HCT116 (cell line): ENCODE measurements around the gene EIF4G2. TPM values are rescaled to one million over a fixed set of nuclear protein-coding genes. Genes with fewer than 3 reads are reported as not detected.

Source experiments
- ATAC-seq: fragments of 200-7000 bp; cut with Tn5 transposase; 2 replicates; pipeline ENCODE4 v1.9.1; 2020; ENCODE audit warnings: mild to moderate bottlenecking, moderate library complexity
- Bru-seq: library from RNA; stranded (reverse); fragments of 400-500 nt; gene quantifications from one replicate; lab custom pipeline; 2021; lab: Mats Ljungman, UMichigan
- BruChase-seq, 2 experiments: library from RNA; stranded (reverse); fragments of 400-500 nt; gene quantifications; one replicate each; lab custom pipeline; 2021; lab: Mats Ljungman, UMichigan
- BruUV-seq: library from RNA; stranded (reverse); fragments of 400-500 nt; replicated peaks from 2 replicates; lab custom pipeline; 2021; lab: Mats Ljungman, UMichigan
- CTCF ChIA-PET: fragments of 300-600 bp; sonication (Branson Sonifier 250); formaldehyde crosslinking; loops from one replicate; lab custom pipeline; 2021; ENCODE audit warnings: antibody characterized with exemption; lab: Charles Lee
- POLR2A ChIA-PET: fragments of 300-600, 350-600 bp; sonication (Branson Sonifier 250); formaldehyde crosslinking; loops from one replicate; lab custom pipeline; 2021; ENCODE audit warnings: antibody characterized with exemption; lab: Charles Lee
- RAD21 ChIA-PET, 2 experiments: fragments of 300-600 bp; sonication (Branson Sonifier 250); formaldehyde crosslinking; loops; one replicate each; lab custom pipeline; 2023; ENCODE audit warnings: low total read pairs in 2 of 2; ENCODE audit not compliant: uncharacterized antibody in 2 of 2, unreplicated experiment in 2 of 2, low non-redundant PET in 1 of 2; lab: Charles Lee
- DNase-seq: peaks from one replicate; pipeline ENCODE4 v3.0.0-alpha.2; 2010; ENCODE audit warnings: low read depth, low spot score
- H2AFZ ChIP-seq: fragments of 200-600 bp; shearing (Covaris generic), sonication (generic); 2 replicates; pipeline ENCODE4 v1.6.1; 2017; ENCODE audit warnings: low read depth, mixed run types, mixed read lengths, antibody characterized with exemption, low read length; ENCODE audit not compliant: poor library complexity, severe bottlenecking
- H3K27ac ChIP-seq: 2 replicates; pipeline ENCODE4 v1.5.1; 2012; ENCODE audit warnings: low read depth, low read length
- H3K27me3 ChIP-seq: fragments of 200-600 bp; sonication (generic); 2 replicates; pipeline ENCODE4 v1.6.1; 2016; ENCODE audit warnings: mixed run types, low read length, mixed read lengths; ENCODE audit not compliant: insufficient read depth
- H3K36me3 ChIP-seq, 2 experiments: fragments of 200-500 bp in 1 of 2; fragments of 200-600 bp in 1 of 2; sonication (Bioruptor generic) in 1 of 2; sonication (generic) in 1 of 2; 2 replicates each; pipeline versions ENCODE4 v1.5.1 to v1.6.1; 2014 to 2016; ENCODE audit warnings: low read length in 2 of 2, inconsistent platforms in 1 of 2, mixed read lengths in 1 of 2, mixed run types in 1 of 2; ENCODE audit not compliant: insufficient read depth in 2 of 2, control insufficient read depth in 1 of 2
- H3K4me1 ChIP-seq, 2 experiments: fragments of 200-600 bp in 1 of 2; sonication (generic) in 1 of 2; 2 replicates each; pipeline versions ENCODE4 v1.5.1 to v1.6.1; 2012 to 2017; ENCODE audit warnings: low read length in 2 of 2, inconsistent platforms in 1 of 2, mild to moderate bottlenecking in 1 of 2, mixed read lengths in 1 of 2, mixed run types in 1 of 2, moderate library complexity in 1 of 2; ENCODE audit not compliant: insufficient read depth in 2 of 2, control insufficient read depth in 1 of 2
- H3K4me2 ChIP-seq: fragments of 200-600 bp; sonication (generic); 2 replicates; pipeline ENCODE4 v1.6.1; 2017; ENCODE audit warnings: mixed run types, low read length, mixed read lengths
- H3K4me3 ChIP-seq, 2 experiments: fragments of 200-600 bp in 1 of 2; sonication (generic) in 1 of 2; replicated peaks in 1 of 2; 2 replicates each; pipeline ENCODE4 v1.5.1; 2011 to 2016; ENCODE audit warnings: low read length in 2 of 2, control low read depth in 1 of 2, low read depth in 1 of 2, mild to moderate bottlenecking in 1 of 2, mixed read lengths in 1 of 2, mixed run types in 1 of 2
- H3K79me2 ChIP-seq: fragments of 200-600 bp; sonication (generic); 2 replicates; pipeline ENCODE4 v1.6.1; 2017; ENCODE audit warnings: mild to moderate bottlenecking, mixed run types, low read length, moderate library complexity, mixed read lengths; ENCODE audit not compliant: insufficient read depth
- H3K9ac ChIP-seq: fragments of 200-600 bp; sonication (generic); 2 replicates; pipeline ENCODE4 v1.6.1; 2016; ENCODE audit warnings: low read length, mixed read lengths
- H3K9me2 ChIP-seq: fragments of 200-600 bp; sonication (generic), shearing (Covaris generic); 2 replicates; pipeline ENCODE4 v1.6.1; 2017; ENCODE audit warnings: mixed run types, mild to moderate bottlenecking, moderate library complexity; ENCODE audit not compliant: insufficient read depth
- H3K9me3 ChIP-seq, 2 experiments: fragments of 200-500 bp in 1 of 2; fragments of 200-600 bp in 1 of 2; sonication (Bioruptor generic) in 1 of 2; sonication (generic) in 1 of 2; 2 replicates each; pipeline ENCODE4 v1.6.1; 2014 to 2017; ENCODE audit warnings: low read length in 2 of 2, mixed read lengths in 2 of 2, inconsistent platforms in 1 of 2, low read depth in 1 of 2, mild to moderate bottlenecking in 1 of 2, mixed run types in 1 of 2, moderate library complexity in 1 of 2; ENCODE audit not compliant: control insufficient read depth in 1 of 2, insufficient read depth in 1 of 2
- H4K20me1 ChIP-seq: fragments of 200-600 bp; sonication (generic), shearing (Covaris generic); 2 replicates; pipeline ENCODE4 v1.6.1; 2017; ENCODE audit warnings: mixed run types, mild to moderate bottlenecking, moderate library complexity; ENCODE audit not compliant: insufficient read depth
- CBX3 ChIP-seq: IDR thresholded peaks from 2 replicates; pipeline ENCODE4 v1.6.1; 2012; ENCODE audit warnings: low read depth
- EGR1 ChIP-seq: IDR thresholded peaks from 2 replicates; pipeline ENCODE4 v1.6.1; 2012; ENCODE audit warnings: low read depth
- EZH2 ChIP-seq: fragments of 200-600 bp; sonication (generic); IDR thresholded peaks from 2 replicates; pipeline ENCODE4 v1.6.1; 2017; ENCODE audit warnings: antibody characterized with exemption, mixed run types
- EZH2phosphoT487 ChIP-seq: fragments of 200-600 bp; IDR thresholded peaks from 2 replicates; pipeline ENCODE4 v1.6.1; 2018; ENCODE audit warnings: antibody characterized with exemption, borderline replicate concordance
- FOSL1 ChIP-seq: IDR thresholded peaks from 2 replicates; pipeline ENCODE4 v1.6.1; 2012; ENCODE audit warnings: low read depth
- JUND ChIP-seq: IDR thresholded peaks from 2 replicates; pipeline ENCODE4 v1.6.1; 2012
- POLR2A ChIP-seq: IDR thresholded peaks from 2 replicates; pipeline ENCODE4 v1.7.0; 2011; ENCODE audit warnings: borderline replicate concordance; ENCODE audit not compliant: insufficient read depth, insufficient read length; ENCODE audit errors: extremely low read depth
- POLR2AphosphoS5 ChIP-seq: IDR thresholded peaks from 2 replicates; pipeline ENCODE4 v1.6.1; 2011; ENCODE audit warnings: mild to moderate bottlenecking, low read depth, low read length, moderate library complexity
- RAD21 ChIP-seq: IDR thresholded peaks from 2 replicates; pipeline ENCODE4 v1.6.1; 2012; ENCODE audit warnings: low read depth, mild to moderate bottlenecking
- SIN3A ChIP-seq: IDR thresholded peaks from 2 replicates; pipeline ENCODE4 v1.6.1; 2012; ENCODE audit warnings: low read depth
- SP1 ChIP-seq: IDR thresholded peaks from 2 replicates; pipeline ENCODE4 v1.6.1; 2012; ENCODE audit warnings: low read depth
- SRF ChIP-seq: IDR thresholded peaks from 2 replicates; pipeline ENCODE4 v1.6.1; 2012; ENCODE audit warnings: low read depth
- TCF7L2 ChIP-seq: IDR thresholded peaks from 2 replicates; pipeline ENCODE4 v1.7.0; 2011; ENCODE audit warnings: borderline replicate concordance, inconsistent platforms; ENCODE audit not compliant: insufficient read depth, insufficient read length; ENCODE audit errors: extremely low read depth
- ZFX ChIP-seq: fragments of 450-650 bp; IDR thresholded peaks from 2 replicates; pipeline ENCODE4 v1.6.1; 2017
- ZNF274 ChIP-seq: fragments of 200-500 bp; sonication (Bioruptor generic); IDR thresholded peaks from 2 replicates; pipeline ENCODE4 v1.6.1; 2014; ENCODE audit warnings: mild to moderate bottlenecking, low read depth, low read length, inconsistent platforms
- intact Hi-C: fragments of 100-400 bp; cut with micrococcal nuclease; formaldehyde crosslinking; loops from 2 replicates; pipeline ENCODE4 v1.10.0; 2022
- long read RNA-seq: library from polyadenylated mRNA; unstranded; transcript quantifications from one replicate; pipeline ENCODE4 v2.0.0, GENCODE V29; 2021; ENCODE audit not compliant: unreplicated experiment
- polyA plus RNA-seq: library from polyadenylated mRNA; unstranded; fragments of >200 nt; gene quantifications from 2 replicates; pipeline ENCODE4 v1.2.1, GENCODE V29; 2012; ENCODE audit warnings: missing spikeins
- total RNA-seq: library from RNA; stranded (reverse); gene quantifications from one replicate; pipeline ENCODE4 v1.2.1, GENCODE V29; 2021; ENCODE audit not compliant: unreplicated experiment
- TF ChIP-seq, protein P1 (sequence below): IDR thresholded peaks from 2 replicates; pipeline ENCODE4 v1.6.1; 2012; ENCODE audit warnings: low read depth
- TF ChIP-seq, protein P2 (sequence below): IDR thresholded peaks from 2 replicates; pipeline ENCODE4 v1.6.1; 2012
- TF ChIP-seq, protein P3 (sequence below), 3 experiments: fragments of 200-600 bp in 1 of 3; sonication (generic) in 1 of 3; IDR thresholded peaks in 2 of 3; conservative IDR thresholded peaks in 1 of 3; 2 replicates each; pipeline ENCODE4 v1.5.1; 2012 to 2017; ENCODE audit warnings: low read depth in 2 of 3, low read length in 2 of 3, antibody characterized with exemption in 1 of 3, borderline replicate concordance in 1 of 3, control low read depth in 1 of 3, mild to moderate bottlenecking in 1 of 3, mixed read lengths in 1 of 3, mixed run types in 1 of 3, moderate library complexity in 1 of 3; ENCODE audit not compliant: insufficient read depth in 1 of 3
- TF ChIP-seq, protein P4 (sequence below): IDR thresholded peaks from 2 replicates; pipeline ENCODE4 v1.6.1; 2012

Gene EIF4G2
- 888 TPM for total RNA-seq
- polyA plus RNA-seq, result 257 and 341 TPM in 2 replicates
- percentile 99 among the genes with signal in this experiment for Bru-seq, nascent RNA
- BruChase-seq, experiment 1, labeled RNA remaining after a 6-hour chase, result percentile 100 among the genes with signal in this experiment
- BruChase-seq, experiment 2, labeled RNA remaining after a 2-hour chase, result percentile 100 among the genes with signal in this experiment
- long read RNA-seq, transcript EIF4G2-201 (22 exons, 3,978 nt), result major isoform, 872 of 1,300 reads
- long read RNA-seq, transcript EIF4G2-205 (21 exons, 3,654 nt), result minor isoform, 8 of 1,300 reads
- long read RNA-seq, transcript EIF4G2-202 (21 exons, 3,346 nt), result minor isoform, 119 of 1,300 reads
- long read RNA-seq, partial matches to known transcripts, result 205 of 1,300 reads
- long read RNA-seq, other reads (novel, unspliced or antisense), result 94 of 1,300 reads

DNA sequence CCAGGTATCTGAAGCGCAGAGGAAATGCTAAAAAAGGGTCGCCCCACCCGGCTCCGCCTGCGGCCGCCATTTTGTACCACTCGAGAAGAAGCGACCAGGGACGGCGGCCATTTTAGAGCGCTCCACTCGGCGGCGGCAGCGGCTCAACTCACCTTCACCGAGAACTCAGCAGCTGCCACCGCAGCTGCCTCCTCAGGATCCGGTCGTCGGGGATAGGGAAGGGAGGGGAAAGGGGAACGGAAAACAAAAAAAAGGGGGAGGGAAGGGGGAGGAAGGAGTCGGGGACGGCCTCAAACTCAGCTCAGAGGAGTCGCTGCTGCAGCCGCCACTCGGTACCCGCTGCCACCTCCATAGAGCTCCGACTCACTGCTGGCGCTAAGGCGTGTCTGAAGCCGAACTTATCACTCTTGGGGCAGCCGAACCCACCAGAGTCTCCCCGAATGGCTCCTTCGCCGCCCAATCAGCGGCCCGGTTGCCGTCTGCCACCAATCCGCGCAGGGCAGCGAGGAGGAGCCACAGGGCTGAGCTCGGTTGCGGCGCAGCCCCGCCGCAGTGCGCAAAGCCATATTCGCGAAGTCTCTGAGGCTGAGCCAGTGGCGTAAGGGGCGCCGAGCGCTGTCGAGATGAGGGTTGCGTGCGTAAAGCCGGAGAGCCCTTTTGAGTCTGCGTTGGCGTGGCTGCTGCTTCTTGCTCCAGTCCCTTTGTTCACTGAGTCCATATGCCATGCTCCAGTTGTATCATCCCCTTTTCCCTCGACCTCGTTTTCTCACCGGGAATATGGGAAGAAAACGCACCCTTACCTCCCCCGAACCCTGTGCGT lies at the start of gene EIF4G2:
Gene EIF4G2, minus strand, starts transcription at position 374 of the 820 bp plus-strand sequence.
- no peaks in the 10 kb centered on the region for H4K20me1 ChIP-seq
- H3K36me3 ChIP-seq, result peaks cover 30 to 38% of the 10 kb centered on the region in 2 experiments
- H3K27me3 ChIP-seq, result no peaks in the 10 kb centered on the region
- H3K4me3 ChIP-seq, result peak within 1 kb of the TSS; percentile 89 to 97
- H3K4me2 ChIP-seq, result peak within 1 kb of the TSS; percentile 99
- peaks cover 48% of the 10 kb centered on the region for H3K79me2 ChIP-seq
- peak within 1 kb of the TSS; percentile 100 for H3K27ac ChIP-seq
- H3K9ac ChIP-seq, result peak within 1 kb of the TSS; percentile 98
- no peaks in the 10 kb centered on the region for H3K9me3 ChIP-seq
- intact Hi-C loops, result loop anchor here (1.0 to 5.0 kb wide), 3 partner anchors 50 to 124 kb away; partner anchors contain the start of gene ZBED5
- peak within 1 kb of the TSS; percentile 74 for H2AFZ ChIP-seq
- RAD21 ChIA-PET, result interaction anchor here in 1 of 2 experiments (0.9 kb wide), 1 partner anchor 122 kb away, joined by 3 read pairs; no protein-coding TSS in a partner anchor
- H3K4me1 ChIP-seq, result peaks cover 10 to 24% of the 10 kb centered on the region in 2 experiments
- BruUV-seq, result no TSS peak
- ATAC-seq (peak; percentile 94), DNase-seq (peak; percentile 95)
- H3K9me2 ChIP-seq, result no peaks in the 10 kb centered on the region
- CTCF ChIA-PET, result interaction anchor here (1.0 to 2.2 kb wide), 9 partner anchors 10 to 220 kb away, joined by 3 to 15 read pairs (median 4); partner anchors contain the start of gene ZBED5
- POLR2A ChIA-PET, result interaction anchor here (0.7 to 2.4 kb wide), 48 partner anchors 8 to 1364 kb away, joined by 3 to 48 read pairs (median 5); partner anchors contain the start of genes CTR9 and ZBED5
- TF ChIP-seq EGR1 (peak; percentile 82), ZNF274 (no peak), JUND (no peak), EZH2phosphoT487 (no peak), SIN3A (peak; percentile 97), EZH2 (no peak), POLR2A (peak; percentile 99), SRF (no peak; the same call in 1 of the 2 replicates), TCF7L2 (peak; percentile 9), FOSL1 (no peak), CBX3 (0 out of 2 replicates have a peak, but pooled peaks have one; percentile 47), SP1 (peak; percentile 69), RAD21 (no peak), POLR2AphosphoS5 (peak; percentile 100), ZFX (no peak)
- TF ChIP-seq, protein P1, sequence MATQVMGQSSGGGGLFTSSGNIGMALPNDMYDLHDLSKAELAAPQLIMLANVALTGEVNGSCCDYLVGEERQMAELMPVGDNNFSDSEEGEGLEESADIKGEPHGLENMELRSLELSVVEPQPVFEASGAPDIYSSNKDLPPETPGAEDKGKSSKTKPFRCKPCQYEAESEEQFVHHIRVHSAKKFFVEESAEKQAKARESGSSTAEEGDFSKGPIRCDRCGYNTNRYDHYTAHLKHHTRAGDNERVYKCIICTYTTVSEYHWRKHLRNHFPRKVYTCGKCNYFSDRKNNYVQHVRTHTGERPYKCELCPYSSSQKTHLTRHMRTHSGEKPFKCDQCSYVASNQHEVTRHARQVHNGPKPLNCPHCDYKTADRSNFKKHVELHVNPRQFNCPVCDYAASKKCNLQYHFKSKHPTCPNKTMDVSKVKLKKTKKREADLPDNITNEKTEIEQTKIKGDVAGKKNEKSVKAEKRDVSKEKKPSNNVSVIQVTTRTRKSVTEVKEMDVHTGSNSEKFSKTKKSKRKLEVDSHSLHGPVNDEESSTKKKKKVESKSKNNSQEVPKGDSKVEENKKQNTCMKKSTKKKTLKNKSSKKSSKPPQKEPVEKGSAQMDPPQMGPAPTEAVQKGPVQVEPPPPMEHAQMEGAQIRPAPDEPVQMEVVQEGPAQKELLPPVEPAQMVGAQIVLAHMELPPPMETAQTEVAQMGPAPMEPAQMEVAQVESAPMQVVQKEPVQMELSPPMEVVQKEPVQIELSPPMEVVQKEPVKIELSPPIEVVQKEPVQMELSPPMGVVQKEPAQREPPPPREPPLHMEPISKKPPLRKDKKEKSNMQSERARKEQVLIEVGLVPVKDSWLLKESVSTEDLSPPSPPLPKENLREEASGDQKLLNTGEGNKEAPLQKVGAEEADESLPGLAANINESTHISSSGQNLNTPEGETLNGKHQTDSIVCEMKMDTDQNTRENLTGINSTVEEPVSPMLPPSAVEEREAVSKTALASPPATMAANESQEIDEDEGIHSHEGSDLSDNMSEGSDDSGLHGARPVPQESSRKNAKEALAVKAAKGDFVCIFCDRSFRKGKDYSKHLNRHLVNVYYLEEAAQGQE, result no peak
- TF ChIP-seq, protein P2, sequence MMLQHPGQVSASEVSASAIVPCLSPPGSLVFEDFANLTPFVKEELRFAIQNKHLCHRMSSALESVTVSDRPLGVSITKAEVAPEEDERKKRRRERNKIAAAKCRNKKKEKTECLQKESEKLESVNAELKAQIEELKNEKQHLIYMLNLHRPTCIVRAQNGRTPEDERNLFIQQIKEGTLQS, result no peak
- TF ChIP-seq, protein P3, sequence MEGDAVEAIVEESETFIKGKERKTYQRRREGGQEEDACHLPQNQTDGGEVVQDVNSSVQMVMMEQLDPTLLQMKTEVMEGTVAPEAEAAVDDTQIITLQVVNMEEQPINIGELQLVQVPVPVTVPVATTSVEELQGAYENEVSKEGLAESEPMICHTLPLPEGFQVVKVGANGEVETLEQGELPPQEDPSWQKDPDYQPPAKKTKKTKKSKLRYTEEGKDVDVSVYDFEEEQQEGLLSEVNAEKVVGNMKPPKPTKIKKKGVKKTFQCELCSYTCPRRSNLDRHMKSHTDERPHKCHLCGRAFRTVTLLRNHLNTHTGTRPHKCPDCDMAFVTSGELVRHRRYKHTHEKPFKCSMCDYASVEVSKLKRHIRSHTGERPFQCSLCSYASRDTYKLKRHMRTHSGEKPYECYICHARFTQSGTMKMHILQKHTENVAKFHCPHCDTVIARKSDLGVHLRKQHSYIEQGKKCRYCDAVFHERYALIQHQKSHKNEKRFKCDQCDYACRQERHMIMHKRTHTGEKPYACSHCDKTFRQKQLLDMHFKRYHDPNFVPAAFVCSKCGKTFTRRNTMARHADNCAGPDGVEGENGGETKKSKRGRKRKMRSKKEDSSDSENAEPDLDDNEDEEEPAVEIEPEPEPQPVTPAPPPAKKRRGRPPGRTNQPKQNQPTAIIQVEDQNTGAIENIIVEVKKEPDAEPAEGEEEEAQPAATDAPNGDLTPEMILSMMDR (IDR thresholded peaks at IDR 0.05 in 2 of 3, conservative IDR thresholded peaks at IDR 0.05 in 1 of 3; ENCODE audit: borderline replicate concordance in 1 of 3, insufficient read depth in 1 of 3, low read depth in 2 of 3, low read length in 2 of 3), result no peak
- TF ChIP-seq, protein P4, sequence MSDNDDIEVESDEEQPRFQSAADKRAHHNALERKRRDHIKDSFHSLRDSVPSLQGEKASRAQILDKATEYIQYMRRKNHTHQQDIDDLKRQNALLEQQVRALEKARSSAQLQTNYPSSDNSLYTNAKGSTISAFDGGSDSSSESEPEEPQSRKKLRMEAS, result peak; percentile 77; the same call in 1 of the 2 replicates
